ENCODE results near the gene CDC14B. TPM values are rescaled to one million over a fixed set of nuclear protein-coding genes. Genes with fewer than 3 reads are reported as not detected.
A peak's percentile ranks its signal among the peaks of the same experiment; 100 is the strongest.
"Not testable (repeated sequence)": the region's sequence is repeated elsewhere in the genome, so short reads cannot be mapped to it uniquely, and the experiment has no call there.

Gene CDC14B
- polyA plus RNA-seq, 1 donor: 18.7 TPM

DNA sequence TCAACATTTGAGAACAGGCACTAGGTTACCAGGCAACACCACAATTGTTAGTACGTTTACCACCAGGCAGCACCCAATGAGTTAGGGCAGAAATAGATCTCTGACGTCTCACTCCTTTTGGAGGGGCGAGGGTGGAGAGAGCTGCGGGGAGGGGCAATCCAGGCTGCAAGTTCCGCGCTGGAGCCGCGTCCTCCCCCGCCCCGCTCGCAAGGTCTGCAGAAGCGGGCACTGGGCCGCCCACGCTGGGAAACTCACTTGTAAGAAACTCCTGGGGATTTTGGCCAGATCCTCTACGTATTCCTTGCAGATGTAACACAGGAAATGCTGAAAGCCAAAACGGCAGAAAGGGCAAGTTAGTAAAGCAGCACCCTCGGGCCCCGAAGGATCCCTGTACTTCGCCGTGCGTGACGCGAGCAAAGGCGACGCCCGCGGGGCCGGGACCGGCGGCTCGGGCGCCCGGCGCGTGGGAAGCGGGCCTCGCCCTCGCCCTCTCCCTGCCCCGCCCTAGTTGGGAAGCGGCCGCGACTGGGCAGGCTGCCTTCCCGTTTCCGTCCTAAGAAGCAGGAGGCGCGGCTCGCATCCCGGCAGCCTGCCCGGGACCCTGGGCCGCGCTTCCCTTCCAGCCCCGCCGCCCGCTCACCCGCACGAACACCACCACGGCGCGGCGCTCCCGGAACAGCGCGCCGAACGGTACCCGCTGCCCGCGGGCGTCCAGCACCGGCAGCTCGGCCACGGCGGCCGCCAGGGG lies 35.0 kb upstream of the CDC14B start:
- no CpG with 5 or more reads among the region's 74 CpGs for WGBS (ENCODE audit: insufficient coverage, low lambda C conversion rate)

DNA sequence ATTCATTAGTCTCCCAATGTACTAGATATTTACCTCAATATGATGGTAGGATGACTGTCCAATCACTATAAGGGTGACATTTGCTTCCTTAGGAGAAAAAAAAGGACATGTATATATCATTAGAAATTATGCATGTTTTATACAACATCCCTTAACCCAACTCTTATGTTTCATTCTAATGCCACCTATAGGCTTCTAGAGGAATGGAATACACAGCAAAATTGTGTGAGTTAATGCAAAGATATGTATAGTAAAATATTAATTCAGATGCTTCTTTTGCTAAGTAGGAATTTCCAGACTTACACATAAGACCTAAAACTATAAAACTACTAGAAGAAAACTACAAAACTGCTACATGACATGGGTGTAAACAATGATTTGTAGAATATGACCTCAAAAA lies 32.0 kb upstream of the CDC14B start:
- H3K9me3 ChIP-seq (ENCODE audit: control insufficient read depth, low read depth, low read length): no peaks in the 10 kb centered on the region
- no peak overlapping the region for H3K27ac ChIP-seq (ENCODE audit: low read length)
- no peaks in the 10 kb centered on the region for H3K27me3 ChIP-seq (ENCODE audit: control insufficient read depth, insufficient read depth, low read length)
- DNase-seq: no peak
- H3K4me1 ChIP-seq (ENCODE audit: control insufficient read depth, insufficient read depth, low read length): no peaks in the 10 kb centered on the region
- no peak overlapping the region for H3K4me3 ChIP-seq (ENCODE audit: low read length)
- H3K36me3 ChIP-seq (ENCODE audit: control insufficient read depth, insufficient read depth, low read length): peaks cover 11% of the 10 kb centered on the region

More for the DNA sequence above, 35.0 kb upstream of the CDC14B start:
- peaks cover 10% of the 10 kb centered on the region for H3K36me3 ChIP-seq (ENCODE audit: control insufficient read depth, insufficient read depth, low read length)
- peak; percentile 73 to 84 for DNase-seq
- H3K27me3 ChIP-seq (ENCODE audit: control insufficient read depth, insufficient read depth, low read length): no peaks in the 10 kb centered on the region
- H3K27ac ChIP-seq (ENCODE audit: low read length): peak overlapping the region; percentile 78
- H3K4me3 ChIP-seq (ENCODE audit: low read length): peak overlapping the region; percentile 58
- H3K9me3 ChIP-seq (ENCODE audit: control insufficient read depth, low read depth, low read length): no peaks in the 10 kb centered on the region
- no peaks in the 10 kb centered on the region for H3K4me1 ChIP-seq (ENCODE audit: control insufficient read depth, insufficient read depth, low read length)

DNA sequence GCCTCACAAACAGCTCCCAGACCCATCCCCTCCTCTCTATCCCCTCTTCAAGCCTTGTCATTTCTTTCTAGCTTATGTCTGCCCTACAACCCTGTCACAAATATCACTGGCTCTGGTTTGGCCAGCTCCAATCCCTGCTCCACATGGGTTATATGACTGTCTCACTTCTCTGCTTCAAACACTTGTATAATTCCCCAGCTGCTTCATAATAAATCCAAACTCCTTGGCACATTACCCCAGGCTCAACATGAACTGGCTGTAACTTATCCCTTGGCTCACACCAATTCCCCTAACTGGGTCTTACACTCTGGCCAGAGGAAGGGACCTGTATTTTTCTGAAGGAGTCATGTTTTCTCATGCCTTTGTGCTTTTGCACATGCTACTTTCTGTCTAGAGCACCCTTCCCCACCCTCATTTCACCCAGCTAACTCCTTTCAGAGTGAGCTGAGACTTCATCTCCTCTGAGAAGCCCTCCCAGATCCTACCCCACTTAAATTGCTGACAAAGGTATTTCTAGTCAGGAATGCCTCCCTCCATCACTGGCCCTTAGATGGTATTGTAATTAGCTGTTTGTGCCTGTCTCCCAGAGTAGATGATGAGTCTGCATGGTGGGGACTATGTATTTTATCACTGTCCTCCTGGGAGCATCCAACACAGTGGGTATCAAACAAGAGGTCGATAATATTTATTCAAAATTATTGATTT lies 30.1 kb upstream of the CDC14B start:
- no CpG with 5 or more reads among the region's 1 CpG for WGBS (ENCODE audit: insufficient coverage, low lambda C conversion rate)
- H3K27me3 ChIP-seq (ENCODE audit: control insufficient read depth, insufficient read depth, low read length): no peaks in the 10 kb centered on the region
- no peaks in the 10 kb centered on the region for H3K4me1 ChIP-seq (ENCODE audit: control insufficient read depth, insufficient read depth, low read length)
- no peak overlapping the region for H3K4me3 ChIP-seq (ENCODE audit: low read length)
- H3K9me3 ChIP-seq (ENCODE audit: control insufficient read depth, low read depth, low read length): no peaks in the 10 kb centered on the region
- H3K27ac ChIP-seq (ENCODE audit: low read length): no peak overlapping the region
- H3K36me3 ChIP-seq (ENCODE audit: control insufficient read depth, insufficient read depth, low read length): peaks cover 17% of the 10 kb centered on the region
- DNase-seq: no peak

DNA sequence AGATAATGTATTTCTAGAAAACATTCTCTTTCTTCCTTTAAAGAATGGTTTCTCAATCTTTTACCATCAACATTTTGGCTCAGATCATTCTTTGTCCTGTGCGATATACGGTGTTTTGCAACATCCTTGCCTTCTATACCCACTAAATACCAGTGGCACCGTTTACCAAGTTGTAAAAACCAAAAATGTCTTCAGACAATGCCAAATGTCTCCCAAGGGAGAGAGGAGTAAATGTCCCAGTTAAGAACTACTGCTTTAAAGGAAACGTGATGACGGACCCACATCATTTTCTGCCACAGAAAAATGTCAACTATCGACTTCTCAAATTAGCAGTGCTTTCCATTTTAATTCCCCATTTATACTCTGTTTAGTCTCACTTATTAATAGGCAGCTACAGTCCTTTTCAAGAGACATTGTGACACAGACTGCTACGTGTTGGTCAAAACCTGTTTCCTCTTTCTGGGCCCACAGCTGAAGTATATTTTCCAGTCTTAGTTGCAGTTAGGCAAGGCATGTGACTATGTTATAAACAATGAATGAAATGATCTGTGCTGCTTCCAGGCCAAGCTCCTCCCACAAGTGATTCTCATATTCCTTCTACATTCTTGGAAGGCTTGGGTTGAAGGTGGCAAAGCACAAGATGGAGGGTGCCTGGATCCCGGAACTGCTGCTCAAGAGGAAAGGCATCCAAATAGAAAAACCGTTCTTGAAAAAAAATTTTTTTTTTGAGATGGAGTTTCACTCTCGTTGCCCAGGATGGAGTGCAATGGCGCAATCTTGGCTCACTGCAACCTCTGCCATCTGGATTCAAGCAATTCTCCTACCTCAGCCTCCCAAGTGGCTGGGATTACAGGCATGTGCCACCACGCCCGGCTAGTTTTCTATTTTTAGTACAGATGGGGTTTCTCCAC lies 26.7 kb upstream of the CDC14B start:
- H3K4me1 ChIP-seq (ENCODE audit: control insufficient read depth, insufficient read depth, low read length): no peaks in the 10 kb centered on the region
- H3K4me3 ChIP-seq (ENCODE audit: low read length): no peak overlapping the region
- DNase-seq: no peak
- WGBS (ENCODE audit: insufficient coverage, low lambda C conversion rate): 80% methylated on average over 2 of the region's 13 CpGs
- H3K9me3 ChIP-seq (ENCODE audit: control insufficient read depth, low read depth, low read length): no peaks in the 10 kb centered on the region
- H3K27me3 ChIP-seq (ENCODE audit: control insufficient read depth, insufficient read depth, low read length): no peaks in the 10 kb centered on the region
- H3K27ac ChIP-seq (ENCODE audit: low read length): no peak overlapping the region
- H3K36me3 ChIP-seq (ENCODE audit: control insufficient read depth, insufficient read depth, low read length): peaks cover 22% of the 10 kb centered on the region

DNA sequence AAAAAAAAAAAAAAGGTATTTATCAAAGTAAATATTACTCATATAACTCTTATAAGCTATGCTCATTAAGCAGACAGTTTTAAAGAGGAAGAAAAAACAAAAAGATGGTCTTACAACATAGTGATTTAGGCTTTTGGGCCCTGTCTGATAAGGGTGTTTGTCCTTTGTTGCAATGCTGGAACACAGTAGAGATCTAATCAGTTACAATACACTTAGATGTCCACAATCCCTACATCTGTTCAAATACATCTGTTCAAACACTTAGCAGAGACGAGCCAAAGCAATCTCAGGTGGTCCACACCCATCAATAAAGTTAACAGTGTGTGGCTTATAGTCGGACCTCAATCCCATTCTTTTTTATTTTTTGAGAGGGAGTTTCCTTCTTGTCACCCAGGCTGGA lies 24.5 kb upstream of the CDC14B start:
- no peaks in the 10 kb centered on the region for H3K27me3 ChIP-seq (ENCODE audit: control insufficient read depth, insufficient read depth, low read length)
- peaks cover 11% of the 10 kb centered on the region for H3K36me3 ChIP-seq (ENCODE audit: control insufficient read depth, insufficient read depth, low read length)
- no peaks in the 10 kb centered on the region for H3K9me3 ChIP-seq (ENCODE audit: control insufficient read depth, low read depth, low read length)
- no peak overlapping the region for H3K4me3 ChIP-seq (ENCODE audit: low read length)
- DNase-seq: peak in 1 of 2 donors; percentile 15
- 33% methylated on average over 1 of the region's 2 CpGs for WGBS (ENCODE audit: insufficient coverage, low lambda C conversion rate)
- H3K27ac ChIP-seq (ENCODE audit: low read length): no peak overlapping the region
- H3K4me1 ChIP-seq (ENCODE audit: control insufficient read depth, insufficient read depth, low read length): no peaks in the 10 kb centered on the region

DNA sequence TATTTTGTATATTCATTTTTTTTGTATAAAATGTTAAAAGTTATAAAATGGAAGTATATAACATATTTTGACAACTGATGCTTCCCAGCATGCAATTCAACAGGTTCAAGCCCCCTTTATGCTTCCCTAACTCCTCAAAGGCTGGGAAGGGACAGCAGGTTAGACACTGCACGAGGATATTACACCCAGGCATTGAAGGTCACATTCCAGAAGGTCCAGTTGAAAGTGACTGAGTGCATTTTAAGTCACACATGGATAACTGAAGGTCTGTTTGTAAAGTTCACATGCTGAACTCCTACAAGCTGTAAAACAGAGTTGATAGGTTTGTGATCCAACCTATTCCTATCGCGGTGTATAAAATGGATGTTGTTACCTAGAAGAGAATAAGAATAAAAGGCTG lies 21.9 kb upstream of the CDC14B start:
- Histone ChIP-seq H3K27me3 (ENCODE audit: control insufficient read depth, insufficient read depth, low read length) (no peaks in the 10 kb centered on the region), H3K36me3 (ENCODE audit: control insufficient read depth, insufficient read depth, low read length) (peaks cover 10% of the 10 kb centered on the region), H3K4me1 (ENCODE audit: control insufficient read depth, insufficient read depth, low read length) (no peaks in the 10 kb centered on the region), H3K27ac (ENCODE audit: low read length) (no peak overlapping the region), H3K4me3 (ENCODE audit: low read length) (no peak overlapping the region), H3K9me3 (ENCODE audit: control insufficient read depth, low read depth, low read length) (no peaks in the 10 kb centered on the region)
- WGBS (ENCODE audit: insufficient coverage, low lambda C conversion rate): no CpG with 5 or more reads among the region's 3 CpGs
- DNase-seq: no peak

DNA sequence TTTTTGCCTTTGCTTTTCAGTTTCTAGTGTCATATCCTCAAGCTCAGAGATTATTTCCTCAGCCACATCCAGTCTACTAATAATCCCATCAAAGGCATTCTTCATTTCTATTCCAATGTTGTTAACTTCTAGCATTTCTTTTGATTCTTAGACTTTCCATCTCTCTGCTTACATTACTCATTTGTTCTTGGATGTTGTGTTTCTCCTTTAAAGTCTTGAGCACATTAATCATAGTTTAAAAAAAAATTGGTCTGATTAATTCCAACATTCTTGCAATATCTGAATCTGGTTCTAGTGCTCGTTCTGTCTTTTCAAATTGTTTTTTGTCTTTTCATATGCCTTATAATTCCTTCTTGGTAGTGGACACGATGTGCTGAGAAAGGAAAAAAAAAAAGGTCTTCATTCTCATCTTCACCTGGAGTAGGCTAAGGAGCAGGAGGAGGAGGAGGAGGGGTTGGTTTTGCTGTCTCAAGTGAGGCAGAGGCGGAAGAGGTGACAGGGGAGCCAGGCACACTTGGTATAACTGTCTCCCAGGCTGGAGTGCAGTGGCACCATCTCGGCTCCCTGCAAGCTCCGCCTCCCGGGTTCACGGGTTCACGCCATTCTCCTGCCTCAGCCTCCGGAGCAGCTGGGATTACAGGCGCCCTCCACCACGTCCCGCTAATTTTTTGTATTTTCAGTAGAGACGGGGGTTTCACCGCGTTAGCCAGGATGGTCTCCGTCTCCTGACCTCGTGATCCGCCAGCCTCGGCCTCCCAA lies 19.1 kb upstream of the CDC14B start:
- DNase-seq: no peak
- no peaks in the 10 kb centered on the region for H3K27me3 ChIP-seq (ENCODE audit: control insufficient read depth, insufficient read depth, low read length)
- H3K9me3 ChIP-seq (ENCODE audit: control insufficient read depth, low read depth, low read length): no peaks in the 10 kb centered on the region
- no CpG with 5 or more reads among the region's 19 CpGs for WGBS (ENCODE audit: insufficient coverage, low lambda C conversion rate)
- H3K36me3 ChIP-seq (ENCODE audit: control insufficient read depth, insufficient read depth, low read length): peaks cover 5% of the 10 kb centered on the region
- no peaks in the 10 kb centered on the region for H3K4me1 ChIP-seq (ENCODE audit: control insufficient read depth, insufficient read depth, low read length)
- H3K27ac ChIP-seq (ENCODE audit: low read length): no peak overlapping the region
- no peak overlapping the region for H3K4me3 ChIP-seq (ENCODE audit: low read length)

DNA sequence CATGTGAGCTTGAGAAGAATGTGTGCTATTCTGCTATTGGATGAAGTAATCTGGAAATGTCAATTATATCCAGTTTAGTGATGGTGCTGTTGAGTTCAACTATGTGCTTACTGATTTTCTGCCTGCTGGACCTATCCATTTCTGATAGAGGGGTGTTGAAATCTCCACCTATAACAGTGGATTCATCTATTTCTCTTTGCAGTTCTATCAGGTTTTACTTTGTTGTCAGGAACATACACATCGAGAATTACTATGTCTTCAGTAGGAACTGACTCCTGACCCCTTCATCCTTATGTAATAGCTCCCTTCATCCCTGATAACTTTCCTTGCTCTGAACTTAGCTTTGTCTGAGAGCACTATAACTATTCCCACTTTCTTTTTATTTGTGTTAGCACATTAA lies 16.7 kb upstream of the CDC14B start:
- no peak overlapping the region for H3K4me3 ChIP-seq (ENCODE audit: low read length)
- no peaks in the 10 kb centered on the region for H3K9me3 ChIP-seq (ENCODE audit: control insufficient read depth, low read depth, low read length)
- H3K36me3 ChIP-seq (ENCODE audit: control insufficient read depth, insufficient read depth, low read length): no peaks in the 10 kb centered on the region
- H3K27ac ChIP-seq (ENCODE audit: low read length): no peak overlapping the region
- DNase-seq: no peak
- H3K4me1 ChIP-seq (ENCODE audit: control insufficient read depth, insufficient read depth, low read length): no peaks in the 10 kb centered on the region
- H3K27me3 ChIP-seq (ENCODE audit: control insufficient read depth, insufficient read depth, low read length): no peaks in the 10 kb centered on the region
- WGBS (ENCODE audit: insufficient coverage, low lambda C conversion rate): 88% methylated on average over 1 of the region's 1 CpG

DNA sequence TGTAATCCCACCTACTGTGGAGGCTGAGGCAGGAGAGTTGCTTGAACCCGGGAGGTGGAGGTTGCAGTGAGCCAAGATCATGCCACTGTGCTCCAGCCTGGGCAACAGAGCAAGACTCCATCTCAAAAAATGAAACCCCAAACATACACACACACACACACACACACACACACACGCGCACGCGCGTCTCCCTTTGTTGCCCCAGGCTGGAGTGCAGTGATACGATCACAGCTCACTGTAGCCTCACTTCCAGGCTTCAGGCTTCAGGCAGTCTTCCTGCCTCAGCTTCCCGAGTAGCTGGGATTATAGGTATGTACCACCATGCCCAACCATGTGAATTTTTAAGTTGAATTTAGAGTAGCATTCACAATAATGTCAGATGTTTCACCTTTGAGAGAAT lies 13.9 kb upstream of the CDC14B start:
- WGBS (ENCODE audit: insufficient coverage, low lambda C conversion rate): no CpG with 5 or more reads among the region's 8 CpGs
- H3K4me3 ChIP-seq (ENCODE audit: low read length); H3K9me3 ChIP-seq (ENCODE audit: control insufficient read depth, low read depth, low read length); H3K27ac ChIP-seq (ENCODE audit: low read length); DNase-seq; H3K27me3 ChIP-seq (ENCODE audit: control insufficient read depth, insufficient read depth, low read length); H3K4me1 ChIP-seq (ENCODE audit: control insufficient read depth, insufficient read depth, low read length); H3K36me3 ChIP-seq (ENCODE audit: control insufficient read depth, insufficient read depth, low read length): not testable (repeated sequence)

DNA sequence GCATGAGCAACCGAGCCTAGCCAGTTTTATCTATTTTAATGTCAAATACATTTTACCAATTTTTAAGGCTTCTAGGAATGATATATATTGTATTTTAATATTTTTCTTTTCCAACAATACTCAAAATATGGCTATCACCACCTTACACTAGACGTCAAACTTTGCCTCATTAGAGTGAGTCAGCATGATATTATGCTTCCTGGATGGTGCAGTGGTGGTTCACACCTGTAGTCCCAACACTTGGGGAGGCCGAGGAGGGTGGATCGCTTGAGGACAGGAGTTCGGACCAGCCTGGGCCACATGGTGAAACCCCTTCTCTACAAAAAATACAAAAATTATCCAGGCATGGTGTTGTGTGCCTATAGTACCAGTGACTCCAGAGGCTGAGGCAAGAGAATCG lies 7.3 kb upstream of the CDC14B start:
- H3K9me3 ChIP-seq (ENCODE audit: control insufficient read depth, low read depth, low read length): no peaks in the 10 kb centered on the region
- WGBS (ENCODE audit: insufficient coverage, low lambda C conversion rate): no CpG with 5 or more reads among the region's 6 CpGs
- no peak for DNase-seq
- H3K4me3 ChIP-seq (ENCODE audit: low read length): no peak overlapping the region
- H3K4me1 ChIP-seq (ENCODE audit: control insufficient read depth, insufficient read depth, low read length): no peaks in the 10 kb centered on the region
- H3K36me3 ChIP-seq (ENCODE audit: control insufficient read depth, insufficient read depth, low read length): no peaks in the 10 kb centered on the region
- no peak overlapping the region for H3K27ac ChIP-seq (ENCODE audit: low read length)
- H3K27me3 ChIP-seq (ENCODE audit: control insufficient read depth, insufficient read depth, low read length): peaks cover 3% of the 10 kb centered on the region
